Fibroblast of lung (primary cell): ENCODE results near the gene PIK3C3.

Experiments used
- CTCF ChIP-seq, 2 donors: IDR thresholded peaks in 1 of 2; conservative IDR thresholded peaks in 1 of 2; 1 replicate in 1 of 2; 2 replicates in 1 of 2; pipeline ENCODE4 v1.5.1; 2011 to 2012; ENCODE audit warnings: low read length in 2 of 2, control low read depth in 1 of 2, inconsistent platforms in 1 of 2, low read depth in 1 of 2, mild to moderate bottlenecking in 1 of 2
- EZH2 ChIP-seq: IDR thresholded peaks from 2 replicates; pipeline ENCODE4 v1.5.1; 2012; ENCODE audit warnings: low read length, control low read depth, mild to moderate bottlenecking; ENCODE audit errors: missing control alignments

GRCh38 chr18:42126586-42126985, 171.6 kb downstream of the PIK3C3 start:
- TF ChIP-seq EZH2 (no peak), CTCF (conservative IDR thresholded peaks at IDR 0.05 in 1 of 2, IDR thresholded peaks at IDR 0.05 in 1 of 2; ENCODE audit: low read depth in 1 of 2, low read length in 2 of 2) (no peak)
